Endodermal cell (in vitro differentiated cells): Measurements from ENCODE around the gene CENPK. TPM values are rescaled to one million over a fixed set of nuclear protein-coding genes. Genes with fewer than 3 reads are reported as not detected.

Experiments used
- DNase-seq: peaks from one replicate; pipeline ENCODE4 v3.0.0-alpha.2; 2017
- H3K27ac ChIP-seq: 2 replicates; pipeline ENCODE4 v1.5.1; 2013; ENCODE audit warnings: mild to moderate bottlenecking, low read depth, low read length, moderate library complexity
- H3K27me3 ChIP-seq: 2 replicates; pipeline ENCODE4 v1.6.1; 2013; ENCODE audit warnings: mild to moderate bottlenecking, low read length, moderate library complexity; ENCODE audit not compliant: insufficient read depth, control insufficient read depth, poor library complexity, severe bottlenecking
- H3K36me3 ChIP-seq: 2 replicates; pipeline ENCODE4 v1.7.0; 2013; ENCODE audit warnings: mild to moderate bottlenecking, low read length, moderate library complexity; ENCODE audit not compliant: control insufficient read depth, insufficient read depth
- H3K4me1 ChIP-seq: one replicate; pipeline ENCODE4 v1.7.0; 2013; ENCODE audit warnings: low read length; ENCODE audit not compliant: control insufficient read depth, insufficient read depth
- H3K4me3 ChIP-seq: 2 replicates; pipeline ENCODE4 v1.5.1; 2013; ENCODE audit warnings: mild to moderate bottlenecking, low read length, moderate library complexity
- H3K9ac ChIP-seq: 2 replicates; pipeline ENCODE4 v1.6.1; 2013; ENCODE audit warnings: mild to moderate bottlenecking, low read length, moderate library complexity; ENCODE audit not compliant: poor library complexity, severe bottlenecking; ENCODE audit errors: extremely low read depth
- H3K9me3 ChIP-seq: 2 replicates; pipeline ENCODE4 v1.6.1; 2013; ENCODE audit warnings: mild to moderate bottlenecking, low read length, moderate library complexity; ENCODE audit not compliant: control insufficient read depth
- H3K27ac Mint-ChIP-seq: 2 replicates; pipeline ENCODE4 v1.8.0; 2020; ENCODE audit warnings: mixed read lengths
- H3K27me3 Mint-ChIP-seq: 2 replicates; pipeline ENCODE4 v1.8.0; 2021; ENCODE audit warnings: mild to moderate bottlenecking, mixed read lengths; ENCODE audit not compliant: insufficient read depth
- H3K36me3 Mint-ChIP-seq: 2 replicates; pipeline ENCODE4 v1.8.0; 2020; ENCODE audit warnings: low read depth, mixed read lengths
- H3K4me1 Mint-ChIP-seq: 2 replicates; pipeline ENCODE4 v1.8.0; 2020; ENCODE audit warnings: mixed read lengths
- H3K4me3 Mint-ChIP-seq: 2 replicates; pipeline ENCODE4 v1.8.0; 2020; ENCODE audit warnings: mild to moderate bottlenecking, moderate library complexity, mixed read lengths
- H3K9me3 Mint-ChIP-seq: 2 replicates; pipeline ENCODE4 v1.8.0; 2020; ENCODE audit warnings: mild to moderate bottlenecking, mixed read lengths
- WGBS, 2 experiments: methylation state at CpG; one replicate each; pipeline versions ENCODE4 v1.1.5 to v1.1.7; 2013; ENCODE audit warnings: missing lambda C conversion rate in 2 of 2, mixed read lengths in 1 of 2; ENCODE audit not compliant: insufficient coverage in 1 of 2, insufficient read length in 1 of 2; 5-methylcytosine and 5-hydroxymethylcytosine counted together
- total RNA-seq, 2 donors: library from RNA; stranded (reverse); fragmentation: NEBNext Ultra II Directional in 1 of 2; extraction: Animal tissue kit (Norgen Biotek cat#: 25700) in 1 of 2; gene quantifications; 2 replicates in 1 of 2; 3 replicates in 1 of 2; pipeline ENCODE4 v1.2.1, GENCODE V29; 2021
- TF ChIP-seq, protein P1 (sequence below): fragments of 200-600 bp; sonication (generic); conservative IDR thresholded peaks from 2 replicates; pipeline ENCODE4 v1.5.0; 2021; ENCODE audit warnings: antibody characterized with exemption, mild to moderate bottlenecking

CENPK gene
- total RNA-seq, 2 donors from 2014 or later: 49.9 to 66.7 TPM

DNA sequence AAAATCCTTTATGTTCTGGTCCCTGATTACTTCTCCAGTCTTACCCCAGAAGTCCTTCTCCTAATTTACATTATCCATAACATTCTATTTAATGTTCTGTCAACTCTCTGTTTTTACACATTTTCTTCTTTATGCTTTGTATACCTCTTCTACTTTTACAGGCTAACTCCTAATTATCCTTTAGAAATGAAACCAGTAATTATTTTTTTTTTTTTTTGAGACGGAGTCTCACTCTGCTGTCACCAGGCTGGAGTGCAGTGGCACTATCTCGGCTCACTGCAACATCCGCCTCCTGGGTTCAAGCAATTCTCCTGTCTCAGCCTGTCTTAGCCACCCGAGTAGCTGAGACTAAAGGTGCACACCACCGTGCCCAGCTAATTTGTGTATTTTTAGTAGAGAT lies 9.0 kb downstream of the CENPK start:
- 85 to 95% methylated on average over 3 to 5 of the region's 5 CpGs for WGBS, 2 experiments
- no peak overlapping the region for H3K27ac ChIP-seq
- no peak overlapping the region for H3K27ac Mint-ChIP-seq
- no peak for DNase-seq
- no peaks in the 10 kb centered on the region for H3K4me1 ChIP-seq
- H3K9me3 ChIP-seq: no peaks in the 10 kb centered on the region
- H3K4me3 ChIP-seq: no peak overlapping the region
- no peaks in the 10 kb centered on the region for H3K27me3 Mint-ChIP-seq
- H3K9me3 Mint-ChIP-seq: no peaks in the 10 kb centered on the region
- no peak overlapping the region for H3K9ac ChIP-seq
- no peaks in the 10 kb centered on the region for H3K4me1 Mint-ChIP-seq
- no peak overlapping the region for H3K4me3 Mint-ChIP-seq
- TF ChIP-seq, protein P1, sequence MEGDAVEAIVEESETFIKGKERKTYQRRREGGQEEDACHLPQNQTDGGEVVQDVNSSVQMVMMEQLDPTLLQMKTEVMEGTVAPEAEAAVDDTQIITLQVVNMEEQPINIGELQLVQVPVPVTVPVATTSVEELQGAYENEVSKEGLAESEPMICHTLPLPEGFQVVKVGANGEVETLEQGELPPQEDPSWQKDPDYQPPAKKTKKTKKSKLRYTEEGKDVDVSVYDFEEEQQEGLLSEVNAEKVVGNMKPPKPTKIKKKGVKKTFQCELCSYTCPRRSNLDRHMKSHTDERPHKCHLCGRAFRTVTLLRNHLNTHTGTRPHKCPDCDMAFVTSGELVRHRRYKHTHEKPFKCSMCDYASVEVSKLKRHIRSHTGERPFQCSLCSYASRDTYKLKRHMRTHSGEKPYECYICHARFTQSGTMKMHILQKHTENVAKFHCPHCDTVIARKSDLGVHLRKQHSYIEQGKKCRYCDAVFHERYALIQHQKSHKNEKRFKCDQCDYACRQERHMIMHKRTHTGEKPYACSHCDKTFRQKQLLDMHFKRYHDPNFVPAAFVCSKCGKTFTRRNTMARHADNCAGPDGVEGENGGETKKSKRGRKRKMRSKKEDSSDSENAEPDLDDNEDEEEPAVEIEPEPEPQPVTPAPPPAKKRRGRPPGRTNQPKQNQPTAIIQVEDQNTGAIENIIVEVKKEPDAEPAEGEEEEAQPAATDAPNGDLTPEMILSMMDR: no peak
- peaks cover 54% of the 10 kb centered on the region for H3K36me3 ChIP-seq
- no peaks in the 10 kb centered on the region for H3K27me3 ChIP-seq
- H3K36me3 Mint-ChIP-seq: peaks cover 33% of the 10 kb centered on the region

DNA sequence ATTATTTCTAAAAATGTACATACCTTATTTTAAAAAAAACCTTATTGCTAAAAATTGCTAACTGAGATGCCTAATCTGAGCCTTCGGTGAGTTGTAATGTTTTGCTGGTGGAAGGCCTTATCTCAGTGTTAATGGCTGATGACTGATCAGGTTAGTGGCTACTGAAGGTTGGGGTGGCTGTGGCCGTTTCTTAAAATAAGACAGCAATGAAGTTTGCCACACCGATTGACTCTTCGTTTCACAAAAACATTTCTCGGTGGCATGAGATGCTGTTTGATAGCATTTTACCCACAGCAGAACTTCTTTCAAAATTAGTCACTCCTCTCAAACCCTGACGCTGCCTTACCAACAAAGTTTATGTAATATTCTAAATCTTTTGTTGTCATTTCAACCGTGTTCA lies 14.7 kb downstream of the CENPK start:
- H3K36me3 ChIP-seq: peaks cover 52% of the 10 kb centered on the region
- no peaks in the 10 kb centered on the region for H3K27me3 Mint-ChIP-seq
- DNase-seq: no peak
- no peak overlapping the region for H3K27ac Mint-ChIP-seq
- H3K4me1 Mint-ChIP-seq: no peaks in the 10 kb centered on the region
- 95 to 100% methylated on average over 6 to 7 of the region's 7 CpGs for WGBS, 2 experiments
- no peaks in the 10 kb centered on the region for H3K27me3 ChIP-seq
- H3K4me3 Mint-ChIP-seq: no peak overlapping the region
- no peaks in the 10 kb centered on the region for H3K9me3 ChIP-seq
- H3K4me1 ChIP-seq: no peaks in the 10 kb centered on the region
- H3K9me3 Mint-ChIP-seq: no peaks in the 10 kb centered on the region
- H3K36me3 Mint-ChIP-seq: peaks cover 62% of the 10 kb centered on the region
- H3K27ac ChIP-seq: no peak overlapping the region
- H3K4me3 ChIP-seq: no peak overlapping the region
- no peak overlapping the region for H3K9ac ChIP-seq
- TF ChIP-seq, protein P1: no peak

DNA sequence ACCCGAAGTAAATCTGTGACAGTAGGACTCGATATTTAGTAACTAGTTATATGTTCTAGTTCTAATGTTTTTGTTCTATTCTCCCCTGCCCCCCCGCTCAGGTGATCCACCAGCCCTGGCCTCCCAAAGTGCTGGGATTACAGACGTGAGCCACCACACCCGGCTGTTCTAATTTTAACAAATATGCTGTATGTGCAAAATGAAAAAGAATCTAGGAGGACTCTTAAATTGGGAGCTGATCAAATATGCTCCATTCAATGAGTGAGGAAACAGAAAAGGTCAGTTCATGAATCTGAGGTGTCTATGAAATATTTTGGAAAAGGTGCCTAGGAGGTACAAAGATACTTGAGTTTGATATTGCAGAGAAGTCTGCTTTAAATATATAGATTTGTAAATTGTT lies 16.8 kb downstream of the CENPK start:
- H3K27ac ChIP-seq: no peak overlapping the region
- H3K9ac ChIP-seq: no peak overlapping the region
- H3K27me3 ChIP-seq: no peaks in the 10 kb centered on the region
- TF ChIP-seq, protein P1: no peak
- Mint-ChIP-seq H3K9me3 (no peaks in the 10 kb centered on the region), H3K4me1 (no peaks in the 10 kb centered on the region), H3K36me3 (peaks cover 71% of the 10 kb centered on the region), H3K4me3 (no peak overlapping the region), H3K27me3 (no peaks in the 10 kb centered on the region), H3K27ac (no peak overlapping the region)
- no peak overlapping the region for H3K4me3 ChIP-seq
- no peak for DNase-seq
- no peaks in the 10 kb centered on the region for H3K9me3 ChIP-seq
- no peaks in the 10 kb centered on the region for H3K4me1 ChIP-seq
- whole genome bisulfite sequencing, 2 experiments: 96% methylated on average over 5 of the region's 5 CpGs
- peaks cover 56% of the 10 kb centered on the region for H3K36me3 ChIP-seq
